GM03348 (cell line): Measurements from ENCODE around the gene CHDH.

Experiments used
- DNase-seq: peaks from one replicate; pipeline ENCODE4 v3.0.0; 2012; ENCODE audit warnings: low spot score

The CHDH gene

GRCh38 chr3:53823026-53823955 lies 22.9 kb downstream of the CHDH start:
- DNase-seq, result no peak

- DNase-seq, result no peak
These were observed 23.9 kb downstream of the CHDH start for GRCh38 chr3:53822331-53822741.

- peak; percentile 31 for DNase-seq
These were observed 24.5 kb downstream of the CHDH start for GRCh38 chr3:53821631-53822121.

GRCh38 chr3:53820756-53821580 lies 25.3 kb downstream of the CHDH start:
- DNase-seq, result no peak

- DNase-seq, result no peak
These were observed 26.1 kb downstream of the CHDH start for GRCh38 chr3:53820084-53820483.

GRCh38 chr3:53819163-53819868 lies 26.9 kb downstream of the CHDH start:
- no peak for DNase-seq

GRCh38 chr3:53818221-53819162 lies 27.7 kb downstream of the CHDH start:
- DNase-seq, result no peak

- no peak for DNase-seq
These were observed 28.4 kb downstream of the CHDH start for GRCh38 chr3:53817809-53818208.

- DNase-seq, result no peak
These were observed 29.0 kb downstream of the CHDH start for GRCh38 chr3:53817211-53817610.

- DNase-seq, result no peak
These were observed 29.8 kb downstream of the CHDH start for GRCh38 chr3:53816425-53816824.

- DNase-seq, result no peak
These were observed 30.6 kb downstream of the CHDH start for GRCh38 chr3:53815651-53816050.

GRCh38 chr3:53815067-53815466 lies 31.2 kb downstream of the CHDH start:
- no peak for DNase-seq

- DNase-seq, result no peak
These were observed 32.3 kb downstream of the CHDH start for GRCh38 chr3:53813876-53814275.

- no peak for DNase-seq
These were observed 33.0 kb downstream of the CHDH start for GRCh38 chr3:53813229-53813628.

GRCh38 chr3:53812434-53812833 lies 33.8 kb downstream of the CHDH start:
- DNase-seq, result no peak

GRCh38 chr3:53811143-53811927 lies 34.9 kb downstream of the CHDH start:
- DNase-seq, result no peak

- DNase-seq, result no peak
These were observed 36.3 kb downstream of the CHDH start for GRCh38 chr3:53809764-53810400.

GRCh38 chr3:53809267-53809666 lies 37.0 kb downstream of the CHDH start:
- no peak for DNase-seq

- no peak for DNase-seq
These were observed 37.7 kb downstream of the CHDH start for GRCh38 chr3:53808496-53808895.
